CD4-positive, alpha-beta T cell (primary cell): Measurements from ENCODE around the gene RIN3. TPM values are rescaled to one million over a fixed set of nuclear protein-coding genes. Genes with fewer than 3 reads are reported as not detected.

Experiments used
- ATAC-seq: fragments of 200-7000 bp; cut with Tn5 transposase; one replicate; pipeline ENCODE4 v1.10.0; 2022; ENCODE audit warnings: mild to moderate bottlenecking; ENCODE audit not compliant: poor library complexity
- CTCF ChIA-PET: fragments of 350-600 bp; sonication (Branson Sonifier 250); formaldehyde crosslinking; loops from one replicate; lab custom pipeline; 2021; ENCODE audit warnings: antibody characterized with exemption, inconsistent platforms; lab: Charles Lee
- POLR2A ChIA-PET: fragments of 350-600 bp; sonication (Branson Sonifier 250); formaldehyde crosslinking; loops from one replicate; lab custom pipeline; 2021; ENCODE audit warnings: antibody characterized with exemption, inconsistent platforms; lab: Charles Lee
- DNase-seq, 14 experiments: peaks; one replicate each; pipeline ENCODE4 v3.0.0-alpha.2; 2013 to 2020; ENCODE audit warnings: mixed read lengths in 2 of 14
- H3K27ac ChIP-seq, 2 donors: one replicate each; pipeline versions ENCODE4 v1.5.1 to v1.7.0; 2013; ENCODE audit warnings: low read length in 2 of 2, low read depth in 1 of 2, mild to moderate bottlenecking in 1 of 2
- H3K27me3 ChIP-seq, 2 experiments: 1 replicate in 1 of 2; 2 replicates in 1 of 2; pipeline versions ENCODE4 v1.6.1 to v1.7.0; 2013; ENCODE audit warnings: low read length in 2 of 2, control low read depth in 1 of 2, mild to moderate bottlenecking in 1 of 2, moderate library complexity in 1 of 2; ENCODE audit not compliant: insufficient read depth in 2 of 2, control insufficient read depth in 1 of 2
- H3K36me3 ChIP-seq: one replicate; pipeline ENCODE4 v1.6.1; 2013; ENCODE audit warnings: low read length, control low read depth; ENCODE audit not compliant: insufficient read depth
- H3K4me1 ChIP-seq: one replicate; pipeline ENCODE4 v1.6.1; 2013; ENCODE audit warnings: low read length, control low read depth; ENCODE audit not compliant: insufficient read depth
- H3K4me3 ChIP-seq: one replicate; pipeline ENCODE4 v1.5.1; 2013; ENCODE audit warnings: mild to moderate bottlenecking, low read length, moderate library complexity
- H3K9me3 ChIP-seq, 2 experiments: 1 replicate in 1 of 2; 2 replicates in 1 of 2; pipeline versions ENCODE4 v1.6.1 to v1.7.0; 2013; ENCODE audit warnings: low read length in 2 of 2, mild to moderate bottlenecking in 2 of 2, control low read depth in 1 of 2, moderate library complexity in 1 of 2; ENCODE audit not compliant: control insufficient read depth in 1 of 2, insufficient read depth in 1 of 2
- H3K27ac Mint-ChIP-seq: one replicate; pipeline ENCODE4 v1.8.0; 2020; ENCODE audit warnings: mixed read lengths
- H3K27me3 Mint-ChIP-seq: one replicate; pipeline ENCODE4 v1.8.0; 2021; ENCODE audit warnings: mixed read lengths
- H3K36me3 Mint-ChIP-seq: one replicate; pipeline ENCODE4 v1.8.0; 2021; ENCODE audit warnings: low read depth, mixed read lengths
- H3K4me1 Mint-ChIP-seq: one replicate; pipeline ENCODE4 v1.8.0; 2021; ENCODE audit warnings: low read depth, mixed read lengths
- H3K4me3 Mint-ChIP-seq: one replicate; pipeline ENCODE4 v1.8.0; 2020; ENCODE audit warnings: mild to moderate bottlenecking, mixed read lengths
- H3K9me3 Mint-ChIP-seq: one replicate; pipeline ENCODE4 v1.8.0; 2020; ENCODE audit warnings: mixed read lengths
- intact Hi-C, 2 experiments: fragments of 100-400 bp; cut with DNase I in 1 of 2; cut with micrococcal nuclease in 1 of 2; formaldehyde crosslinking; loops; one replicate each; pipeline versions ENCODE4 v1.15.1 to v1.9.0; 2023 to 2025; cut with DNase I, micrococcal nuclease
- total RNA-seq, 174 experiments: library from RNA in 2 of 174; stranded (reverse) in 2 of 174; gene quantifications; one replicate each; pipeline ENCODE4 v1.2.3 and lab custom pipeline; 2021 to 2026
- TF ChIP-seq, protein P1 (sequence below): fragments of 200-600 bp; IDR thresholded peaks from one replicate; pipeline ENCODE4 v1.8.0; 2022; ENCODE audit warnings: antibody characterized with exemption, mild to moderate bottlenecking

The RIN3 gene
- total RNA-seq, 2 experiments from 2014 or later = 67.9 to 72.2 TPM

DNA sequence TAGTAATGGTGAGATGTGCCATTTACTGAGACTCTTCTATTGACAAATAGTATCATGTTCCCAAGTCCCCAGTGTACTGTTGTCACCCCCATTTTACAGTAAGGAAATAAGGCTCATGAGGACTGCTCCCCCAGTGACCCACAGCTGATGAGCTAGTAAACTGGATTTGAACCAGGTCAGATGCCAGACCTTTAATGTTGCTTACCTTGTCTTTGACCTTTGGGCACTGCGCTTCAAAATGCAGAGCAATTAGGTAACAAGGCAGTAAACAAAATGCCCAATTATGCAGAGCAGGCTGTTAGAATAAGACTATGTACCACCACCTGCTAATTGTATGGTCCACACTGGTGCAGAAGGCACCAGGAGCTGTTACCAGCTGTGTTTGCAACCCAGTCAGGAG lies 38.5 kb upstream of the RIN3 start:
- no peak for ATAC-seq
- Histone ChIP-seq H3K4me1 (peaks cover 4% of the 10 kb centered on the region), H3K36me3 (no peaks in the 10 kb centered on the region), H3K9me3 (no peaks in the 10 kb centered on the region), H3K27ac (no peak overlapping the region), H3K4me3 (no peak overlapping the region), H3K27me3 (no peaks in the 10 kb centered on the region)
- no peaks in the 10 kb centered on the region for H3K4me1 Mint-ChIP-seq
- H3K27me3 Mint-ChIP-seq = no peaks in the 10 kb centered on the region
- intact Hi-C loops = no loop called here
- TF ChIP-seq, protein P1, sequence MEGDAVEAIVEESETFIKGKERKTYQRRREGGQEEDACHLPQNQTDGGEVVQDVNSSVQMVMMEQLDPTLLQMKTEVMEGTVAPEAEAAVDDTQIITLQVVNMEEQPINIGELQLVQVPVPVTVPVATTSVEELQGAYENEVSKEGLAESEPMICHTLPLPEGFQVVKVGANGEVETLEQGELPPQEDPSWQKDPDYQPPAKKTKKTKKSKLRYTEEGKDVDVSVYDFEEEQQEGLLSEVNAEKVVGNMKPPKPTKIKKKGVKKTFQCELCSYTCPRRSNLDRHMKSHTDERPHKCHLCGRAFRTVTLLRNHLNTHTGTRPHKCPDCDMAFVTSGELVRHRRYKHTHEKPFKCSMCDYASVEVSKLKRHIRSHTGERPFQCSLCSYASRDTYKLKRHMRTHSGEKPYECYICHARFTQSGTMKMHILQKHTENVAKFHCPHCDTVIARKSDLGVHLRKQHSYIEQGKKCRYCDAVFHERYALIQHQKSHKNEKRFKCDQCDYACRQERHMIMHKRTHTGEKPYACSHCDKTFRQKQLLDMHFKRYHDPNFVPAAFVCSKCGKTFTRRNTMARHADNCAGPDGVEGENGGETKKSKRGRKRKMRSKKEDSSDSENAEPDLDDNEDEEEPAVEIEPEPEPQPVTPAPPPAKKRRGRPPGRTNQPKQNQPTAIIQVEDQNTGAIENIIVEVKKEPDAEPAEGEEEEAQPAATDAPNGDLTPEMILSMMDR = no peak
- no peak overlapping the region for H3K4me3 Mint-ChIP-seq
- DNase-seq = no peak
- peaks cover 6% of the 10 kb centered on the region for H3K9me3 Mint-ChIP-seq
- no peak overlapping the region for H3K27ac Mint-ChIP-seq
- ChIA-PET CTCF (no interaction called here), POLR2A (no interaction called here)
- H3K36me3 Mint-ChIP-seq = no peaks in the 10 kb centered on the region

DNA sequence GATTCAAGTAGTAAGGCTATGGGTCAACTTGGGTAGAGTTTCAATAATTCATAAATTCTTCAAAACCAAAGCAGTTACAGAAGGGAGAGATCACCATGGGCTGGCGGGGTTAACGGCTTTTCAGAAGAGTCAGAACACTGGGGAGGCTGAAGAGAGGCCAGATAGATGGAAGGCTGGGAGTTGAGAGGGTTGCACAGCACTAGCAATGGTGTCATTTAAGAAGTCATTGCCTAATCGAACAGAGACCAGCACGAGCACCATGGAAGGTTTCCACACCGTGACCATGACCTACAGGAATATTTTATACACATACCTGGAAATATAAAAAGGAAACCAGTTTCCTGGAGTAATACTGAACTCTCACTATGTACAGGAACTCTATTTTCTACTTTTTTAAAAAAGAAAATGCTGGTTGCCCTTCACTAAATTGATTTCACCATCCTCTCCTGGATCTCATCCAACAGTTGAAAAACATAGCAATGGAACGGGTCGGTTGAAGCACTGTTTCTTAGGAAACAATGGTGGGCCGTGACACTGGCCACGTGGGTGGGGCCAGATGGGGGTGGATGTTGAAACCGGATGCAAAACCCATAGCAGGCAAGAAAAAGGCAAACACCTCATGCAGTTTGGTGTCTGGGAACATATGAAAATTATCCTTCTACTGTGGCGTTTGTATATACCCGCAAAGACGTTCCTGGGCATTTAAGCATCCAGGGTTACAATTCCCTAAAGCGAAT lies 38.0 kb upstream of the RIN3 start:
- intact Hi-C loops = no loop called here
- Mint-ChIP-seq H3K9me3 (peaks cover 6% of the 10 kb centered on the region), H3K36me3 (no peaks in the 10 kb centered on the region), H3K4me1 (no peaks in the 10 kb centered on the region), H3K4me3 (no peak overlapping the region), H3K27ac (no peak overlapping the region), H3K27me3 (peaks cover under 1% of the 10 kb centered on the region)
- CTCF ChIA-PET = no interaction called here
- POLR2A ChIA-PET = no interaction called here
- no peak overlapping the region for H3K27ac ChIP-seq
- no peaks in the 10 kb centered on the region for H3K27me3 ChIP-seq
- no peaks in the 10 kb centered on the region for H3K9me3 ChIP-seq
- ATAC-seq = no peak
- H3K36me3 ChIP-seq = no peaks in the 10 kb centered on the region
- DNase-seq = peak in 2 of 14 experiments; percentile 7 to 29
- H3K4me1 ChIP-seq = peaks cover 4% of the 10 kb centered on the region
- TF ChIP-seq, protein P1 = no peak
- H3K4me3 ChIP-seq = no peak overlapping the region

DNA sequence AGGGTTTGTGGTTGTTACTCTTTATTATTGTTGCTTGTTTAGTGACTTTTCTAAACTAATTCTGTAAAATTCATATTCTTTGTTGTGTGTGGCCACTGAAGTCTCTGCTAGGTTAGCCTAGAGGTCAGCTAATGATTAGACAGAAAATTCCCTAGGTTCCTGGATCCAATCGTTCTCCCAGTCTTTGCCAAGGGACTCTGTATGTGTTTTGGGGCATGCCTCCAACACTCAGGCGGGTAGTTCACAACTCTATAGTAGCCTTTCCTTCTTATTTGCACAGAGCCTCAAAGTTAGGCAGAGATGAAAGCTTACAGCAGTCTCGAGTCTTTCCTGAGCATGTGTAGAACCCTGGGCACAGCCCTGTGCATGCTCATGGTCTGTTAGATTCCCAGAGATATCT lies 32.7 kb upstream of the RIN3 start:
- DNase-seq (no peak), ATAC-seq (no peak)
- ChIA-PET POLR2A (no interaction called here), CTCF (no interaction called here)
- intact Hi-C loops = no loop called here
- Histone ChIP-seq H3K4me3 (no peak overlapping the region), H3K27me3 (peaks cover 0 to 5% of the 10 kb centered on the region in 2 experiments), H3K27ac (no peak overlapping the region), H3K4me1 (no peaks in the 10 kb centered on the region), H3K9me3 (peaks cover 0 to 3% of the 10 kb centered on the region in 2 experiments), H3K36me3 (no peaks in the 10 kb centered on the region)
- Mint-ChIP-seq H3K27me3 (peaks cover 4% of the 10 kb centered on the region), H3K4me1 (no peaks in the 10 kb centered on the region), H3K4me3 (no peak overlapping the region), H3K9me3 (peaks cover 6% of the 10 kb centered on the region), H3K36me3 (no peaks in the 10 kb centered on the region), H3K27ac (no peak overlapping the region)
- TF ChIP-seq, protein P1 = no peak
